OCI-LY7 (cell line): ENCODE measurements around the gene UBE2Q2. TPM values are rescaled to one million over a fixed set of nuclear protein-coding genes. Genes with fewer than 3 reads are reported as not detected.

ENCODE experiments used
- BruUV-seq: library from RNA; stranded (reverse); fragments of 400-500 nt; replicated peaks from 2 replicates; lab custom pipeline; 2021; lab: Mats Ljungman, UMichigan
- CTCF ChIA-PET: fragments of 300-600 bp; sonication (Branson Sonifier 250); formaldehyde crosslinking; loops from one replicate; lab custom pipeline; 2022; ENCODE audit warnings: antibody characterized with exemption; ENCODE audit not compliant: unreplicated experiment; lab: Charles Lee
- POLR2A ChIA-PET: fragments of 300-600 bp; sonication (Branson Sonifier 250); formaldehyde crosslinking; loops from one replicate; lab custom pipeline; 2022; ENCODE audit warnings: antibody characterized with exemption; lab: Charles Lee
- DNase-seq: peaks from one replicate; pipeline ENCODE4 v3.0.0-alpha.2; 2015; ENCODE audit warnings: low spot score
- H2AFZ ChIP-seq: fragments of 200-600 bp; sonication (generic), shearing (Covaris generic); 2 replicates; pipeline ENCODE4 v1.6.1; 2014; ENCODE audit warnings: mild to moderate bottlenecking, antibody characterized with exemption, low read length, moderate library complexity
- H3K27ac ChIP-seq: fragments of 200-600 bp; sonication (generic); 2 replicates; pipeline ENCODE4 v1.5.1; 2014; ENCODE audit warnings: mixed run types, low read depth, mild to moderate bottlenecking, moderate library complexity, low read length, inconsistent platforms; ENCODE audit not compliant: poor library complexity, severe bottlenecking
- H3K36me3 ChIP-seq: fragments of 200-600 bp; sonication (generic); 2 replicates; pipeline ENCODE4 v1.6.1; 2014; ENCODE audit warnings: mild to moderate bottlenecking, antibody characterized with exemption, low read length, moderate library complexity, mixed read lengths; ENCODE audit not compliant: insufficient read depth
- H3K4me1 ChIP-seq: fragments of 200-600 bp; sonication (generic); 2 replicates; pipeline ENCODE4 v1.5.1; 2014; ENCODE audit warnings: mild to moderate bottlenecking, low read length; ENCODE audit not compliant: insufficient read depth, poor library complexity, severe bottlenecking
- H3K4me2 ChIP-seq: fragments of 200-600 bp; sonication (generic); 2 replicates; pipeline ENCODE4 v1.6.1; 2014; ENCODE audit warnings: mild to moderate bottlenecking, low read length
- H3K4me3 ChIP-seq: fragments of 200-600 bp; sonication (generic); 2 replicates; pipeline ENCODE4 v1.5.1; 2014; ENCODE audit warnings: mild to moderate bottlenecking, low read depth, low read length; ENCODE audit not compliant: poor library complexity, severe bottlenecking
- H3K79me2 ChIP-seq: fragments of 200-600 bp; sonication (generic); 2 replicates; pipeline ENCODE4 v1.6.1; 2016; ENCODE audit warnings: low read depth, mild to moderate bottlenecking, low read length, moderate library complexity, mixed read lengths; ENCODE audit not compliant: insufficient read depth
- H3K9me2 ChIP-seq: fragments of 200-600 bp; sonication (generic); 2 replicates; pipeline ENCODE4 v1.6.1; 2016; ENCODE audit warnings: mild to moderate bottlenecking, low read length, mixed read lengths; ENCODE audit not compliant: insufficient read depth
- H3K9me3 ChIP-seq: fragments of 200-600 bp; sonication (generic); 2 replicates; pipeline ENCODE4 v1.6.1; 2014; ENCODE audit warnings: mild to moderate bottlenecking, mixed run types, low read length, mixed read lengths
- H4K20me1 ChIP-seq: fragments of 200-600 bp; sonication (generic); 2 replicates; pipeline ENCODE4 v1.6.1; 2014; ENCODE audit warnings: mild to moderate bottlenecking, antibody characterized with exemption, low read length, moderate library complexity, mixed read lengths; ENCODE audit not compliant: insufficient read depth
- CTCF ChIP-seq: fragments of 200-600 bp; sonication (generic); conservative IDR thresholded peaks from 2 replicates; pipeline ENCODE4 v1.5.1; 2014; ENCODE audit warnings: mild to moderate bottlenecking, antibody characterized with exemption, low read length, moderate library complexity, mixed read lengths
- EZH2phosphoT487 ChIP-seq: fragments of 200-600 bp; sonication (generic); IDR thresholded peaks from 2 replicates; pipeline ENCODE4 v1.6.1; 2018; ENCODE audit warnings: low read depth, borderline replicate concordance, mild to moderate bottlenecking, mixed run types, antibody characterized with exemption, low read length, moderate library complexity, mixed read lengths
- intact Hi-C: fragments of 100-400 bp; cut with micrococcal nuclease; formaldehyde crosslinking; loops from one replicate; pipeline ENCODE4 v1.10.0; 2022; ENCODE audit not compliant: unreplicated experiment
- total RNA-seq, 2 experiments: library from RNA; depleted of rRNA in 1 of 2; stranded (reverse); fragments of >200 nt in 1 of 2; shearing (Covaris generic) in 1 of 2; gene quantifications; 2 replicates each; pipeline ENCODE4 v1.2.3, GENCODE V29; 2014 to 2022

UBE2Q2 gene
- total RNA-seq, 2 experiments from 2014 or later: 12.0 TPM

- H3K27ac ChIP-seq: no peak overlapping the region
- H3K79me2 ChIP-seq: no peaks in the 10 kb centered on the region
- no TSS peak for BruUV-seq
- ChIA-PET CTCF (no interaction called here), POLR2A (interaction anchor here (0.7 to 1.4 kb wide), 4 partner anchors 9 to 841 kb away, joined by 3 to 4 read pairs (median 3); no protein-coding TSS in a partner anchor)
- H3K4me2 ChIP-seq: no peak overlapping the region
- intact Hi-C loops: loop anchor here (10.0 kb wide), 1 partner anchor 197 kb away; a partner anchor contains a TSS
- H3K9me2 ChIP-seq: no peaks in the 10 kb centered on the region
- H3K4me3 ChIP-seq: no peak overlapping the region
- no peaks in the 10 kb centered on the region for H4K20me1 ChIP-seq
- no peak overlapping the region for H2AFZ ChIP-seq
- peak; percentile 52 for DNase-seq
- TF ChIP-seq CTCF (peak; percentile 77), EZH2phosphoT487 (no peak)
- peaks cover 37% of the 10 kb centered on the region for H3K36me3 ChIP-seq
- H3K9me3 ChIP-seq: no peaks in the 10 kb centered on the region
- no peaks in the 10 kb centered on the region for H3K4me1 ChIP-seq
Observed at GRCh38 chr15:75921732-75922703, 78.8 kb downstream of the UBE2Q2 start.

GRCh38 chr15:75923756-75924155, 80.5 kb downstream of the UBE2Q2 start:
- intact Hi-C loops: loop anchor here (10.0 kb wide), 1 partner anchor 199 kb away; a partner anchor contains a TSS
- Histone ChIP-seq H3K4me3 (no peak overlapping the region), H3K36me3 (peaks cover 20% of the 10 kb centered on the region; the same call in 1 of the 2 replicates), H3K9me2 (no peaks in the 10 kb centered on the region), H3K4me1 (peaks cover 6% of the 10 kb centered on the region), H3K79me2 (no peaks in the 10 kb centered on the region), H3K9me3 (no peaks in the 10 kb centered on the region), H3K4me2 (no peak overlapping the region), H3K27ac (no peak overlapping the region), H2AFZ (no peak overlapping the region), H4K20me1 (no peaks in the 10 kb centered on the region)
- DNase-seq: no peak
- CTCF ChIA-PET: no interaction called here
- TF ChIP-seq CTCF: no peak
- TF ChIP-seq EZH2phosphoT487: no peak
- BruUV-seq: no TSS peak
- POLR2A ChIA-PET: interaction anchor here (0.7 to 1.2 kb wide), 2 partner anchors 9 to 17 kb away, joined by 3 to 4 read pairs; no protein-coding TSS in a partner anchor
